Hepatocyte (in vitro differentiated cells): ENCODE measurements around the gene CMTM7.

Source experiments
- CTCF ChIP-seq: fragments of 200-600 bp; sonication (generic); IDR thresholded peaks from 2 replicates; pipeline ENCODE4 v1.5.1; 2016; ENCODE audit warnings: antibody characterized with exemption, mild to moderate bottlenecking; ENCODE audit not compliant: poor library complexity
- EZH2 ChIP-seq: fragments of 200-600 bp; sonication (generic); IDR thresholded peaks from 2 replicates; pipeline ENCODE4 v1.6.1; 2016; ENCODE audit warnings: antibody characterized with exemption, mild to moderate bottlenecking, borderline replicate concordance
- EZH2phosphoT487 ChIP-seq: fragments of 200-600 bp; sonication (generic); IDR thresholded peaks from one replicate; pipeline ENCODE4 v1.6.1; 2018; ENCODE audit warnings: antibody characterized with exemption, mild to moderate bottlenecking, low read depth, moderate library complexity; ENCODE audit not compliant: unreplicated experiment, severe bottlenecking

GRCh38 chr3:32487781-32488473 lies 96.3 kb downstream of the CMTM7 start:
- TF ChIP-seq CTCF (no peak), EZH2 (no peak), EZH2phosphoT487 (no peak)
